DOHH2 (cell line): ENCODE results near the gene CPXM2.

Source experiments
- CTCF ChIP-seq: fragments of 200-600 bp; sonication (generic); IDR thresholded peaks from one replicate; pipeline ENCODE4 v1.5.1; 2014; ENCODE audit warnings: antibody characterized with exemption, mild to moderate bottlenecking, low read depth, low read length; ENCODE audit not compliant: poor library complexity, severe bottlenecking
- EZH2phosphoT487 ChIP-seq: fragments of 200-600 bp; sonication (generic); IDR thresholded peaks from 2 replicates; pipeline ENCODE4 v1.6.1; 2017; ENCODE audit warnings: borderline replicate concordance, mild to moderate bottlenecking, antibody characterized with exemption, low read length, moderate library complexity, mixed read lengths

GRCh38 chr10:123742751-123743440 is 148.7 kb downstream of the CPXM2 start:
- TF ChIP-seq CTCF, result no peak
- TF ChIP-seq EZH2phosphoT487, result no peak
